Esophagus mucosa (tissue), 1 donor: Measurements from ENCODE around the gene SLC35G1. TPM values are rescaled to one million over a fixed set of nuclear protein-coding genes. Genes with fewer than 3 reads are reported as not detected.

Experiments
- total RNA-seq: library from RNA; stranded (reverse); gene quantifications from one replicate; pipeline ENCODE4 v1.2.4, GENCODE V29; 2023
- donor health status: DM: yes; HTN: yes; CAD: no.

SLC35G1 gene
- total RNA-seq, 1 donor from 2014 or later: 1.8 TPM

Other genes starting within 250 kb of the SLC35G1 start
- gene FRA10AC1, start 191.4 kb upstream of the SLC35G1 start, total RNA-seq: 11.8 TPM
- not detected for gene LGI1, start 136.0 kb upstream of the SLC35G1 start, total RNA-seq
- 0.56 TPM for gene PLCE1, start 100.0 kb downstream of the SLC35G1 start, total RNA-seq